ENCODE results near the gene ATG2B. TPM values are rescaled to one million over a fixed set of nuclear protein-coding genes. Genes with fewer than 3 reads are reported as not detected.

The ATG2B gene
- polyA plus RNA-seq, 3 donors: 0.94 to 6.7 (median 1.3) TPM

DNA sequence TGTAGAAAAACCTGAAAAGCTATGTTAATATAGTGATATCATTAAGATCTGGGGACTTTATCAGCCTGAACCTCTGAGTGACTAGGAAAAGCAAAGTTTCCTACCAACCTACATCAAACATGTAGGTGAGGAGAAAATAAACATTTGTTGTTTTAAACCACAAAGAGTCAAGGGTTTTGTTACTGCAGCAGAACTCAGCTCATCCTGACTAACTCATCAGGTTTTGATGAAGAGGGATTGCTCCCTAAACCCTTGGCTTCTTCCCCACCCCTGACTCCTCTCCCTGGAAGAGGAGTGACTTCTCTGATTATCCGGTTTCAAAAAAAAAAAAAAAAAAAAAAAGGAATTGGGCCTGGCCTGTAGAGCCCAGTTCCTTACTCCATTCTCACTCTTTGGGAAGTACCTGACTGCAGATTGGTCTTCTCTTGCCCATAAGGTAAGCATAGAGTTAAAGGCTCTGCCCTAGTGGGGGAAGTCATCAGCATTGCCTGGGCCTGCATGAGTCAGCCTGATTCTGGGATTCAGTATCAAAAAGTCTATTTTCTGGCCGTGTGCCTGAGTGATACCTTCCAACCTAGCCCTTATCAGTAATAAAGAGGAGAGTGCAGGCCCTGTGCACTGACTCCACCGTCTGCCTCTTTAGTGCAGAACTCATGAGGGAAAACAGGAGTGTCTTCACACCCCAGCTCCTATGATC, 90.2 kb downstream of the ATG2B start:
- TF ChIP-seq, protein P1, sequence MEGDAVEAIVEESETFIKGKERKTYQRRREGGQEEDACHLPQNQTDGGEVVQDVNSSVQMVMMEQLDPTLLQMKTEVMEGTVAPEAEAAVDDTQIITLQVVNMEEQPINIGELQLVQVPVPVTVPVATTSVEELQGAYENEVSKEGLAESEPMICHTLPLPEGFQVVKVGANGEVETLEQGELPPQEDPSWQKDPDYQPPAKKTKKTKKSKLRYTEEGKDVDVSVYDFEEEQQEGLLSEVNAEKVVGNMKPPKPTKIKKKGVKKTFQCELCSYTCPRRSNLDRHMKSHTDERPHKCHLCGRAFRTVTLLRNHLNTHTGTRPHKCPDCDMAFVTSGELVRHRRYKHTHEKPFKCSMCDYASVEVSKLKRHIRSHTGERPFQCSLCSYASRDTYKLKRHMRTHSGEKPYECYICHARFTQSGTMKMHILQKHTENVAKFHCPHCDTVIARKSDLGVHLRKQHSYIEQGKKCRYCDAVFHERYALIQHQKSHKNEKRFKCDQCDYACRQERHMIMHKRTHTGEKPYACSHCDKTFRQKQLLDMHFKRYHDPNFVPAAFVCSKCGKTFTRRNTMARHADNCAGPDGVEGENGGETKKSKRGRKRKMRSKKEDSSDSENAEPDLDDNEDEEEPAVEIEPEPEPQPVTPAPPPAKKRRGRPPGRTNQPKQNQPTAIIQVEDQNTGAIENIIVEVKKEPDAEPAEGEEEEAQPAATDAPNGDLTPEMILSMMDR (IDR thresholded peaks at IDR 0.05): no peak
- Mint-ChIP-seq H3K36me3 (no peaks in the 10 kb centered on the region), H3K4me1 (no peaks in the 10 kb centered on the region), H3K9me3 (peaks cover 3 to 18% (median 7%) of the 10 kb centered on the region in 7 donors), H3K27ac (no peak overlapping the region), H3K27me3 (ENCODE audit: low read depth in 3 of 3) (peaks cover 1 to 5% (median 1%) of the 10 kb centered on the region in 3 donors), H3K4me3 (no peak overlapping the region)
- WGBS (ENCODE audit: insufficient coverage): 60% methylated on average over 1 of the region's 3 CpGs
- H3K4me3 ChIP-seq (replicated peaks in 1 of 3; ENCODE audit: low read depth in 2 of 3, low read length in 3 of 3): no peak overlapping the region
- H3K27me3 ChIP-seq (ENCODE audit: control insufficient read depth in 2 of 2, insufficient read depth in 2 of 2, low read length in 2 of 2): no peaks in the 10 kb centered on the region
- DNase-seq: no peak
- no peak overlapping the region for H3K27ac ChIP-seq (ENCODE audit: low read depth in 1 of 2, low read length in 2 of 2)
- H4K20me1 ChIP-seq (ENCODE audit: insufficient read depth, low read length): no peaks in the 10 kb centered on the region
- peaks cover 4 to 7% of the 10 kb centered on the region in 2 donors for H3K9me3 ChIP-seq (replicated peaks in 1 of 2; ENCODE audit: control insufficient read depth in 1 of 2, insufficient read depth in 1 of 2, low read length in 2 of 2)
- H3K4me2 ChIP-seq (replicated peaks; ENCODE audit: extremely low read depth, low read length, poor library complexity, severe bottlenecking): no peak overlapping the region
- no peak overlapping the region for H3K9ac ChIP-seq (ENCODE audit: insufficient read depth, low read length, poor library complexity, severe bottlenecking)
- no peaks in the 10 kb centered on the region for H3K79me2 ChIP-seq (ENCODE audit: insufficient read depth, low read length)
- intact Hi-C loops (cut with micrococcal nuclease): loop anchor here in 1 of 2 donors (10.0 kb wide), 2 partner anchors 168 to 708 kb away; no protein-coding TSS in a partner anchor
- no peaks in the 10 kb centered on the region for H3K36me3 ChIP-seq (replicated peaks in 1 of 2; ENCODE audit: control insufficient read depth in 1 of 2, insufficient read depth in 2 of 2, low read length in 2 of 2)
- H3K4me1 ChIP-seq (ENCODE audit: control insufficient read depth in 1 of 2, insufficient read depth in 2 of 2, low read length in 2 of 2): no peaks in the 10 kb centered on the region
- no peak overlapping the region for H2AFZ ChIP-seq (ENCODE audit: insufficient read depth, low read depth, low read length, poor library complexity, severe bottlenecking)

DNA sequence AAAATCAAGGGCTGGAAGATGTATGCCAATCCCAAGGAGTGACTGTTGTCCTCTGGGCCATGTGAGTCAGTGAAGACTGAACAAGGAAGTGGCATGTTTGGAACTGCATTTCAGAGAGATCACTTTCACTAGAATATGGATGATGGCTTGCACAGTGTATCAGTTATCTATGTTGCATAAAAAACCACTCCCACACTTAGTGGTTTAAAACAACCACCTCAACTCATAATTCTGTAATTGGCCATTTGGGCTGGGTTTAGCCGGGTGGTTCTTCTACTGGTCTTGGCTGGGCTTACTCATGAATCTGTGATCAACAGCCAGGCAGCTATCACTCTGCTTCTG, 91.7 kb downstream of the ATG2B start:
- H3K36me3 Mint-ChIP-seq: no peaks in the 10 kb centered on the region
- intact Hi-C loops (cut with micrococcal nuclease): loop anchor here in 1 of 2 donors (10.0 kb wide), 2 partner anchors 167 to 707 kb away; no protein-coding TSS in a partner anchor
- Histone ChIP-seq H3K27me3 (ENCODE audit: control insufficient read depth in 2 of 2, insufficient read depth in 2 of 2, low read length in 2 of 2) (no peaks in the 10 kb centered on the region), H3K27ac (ENCODE audit: low read depth in 1 of 2, low read length in 2 of 2) (no peak overlapping the region), H3K4me2 (replicated peaks; ENCODE audit: extremely low read depth, low read length, poor library complexity, severe bottlenecking) (no peak overlapping the region), H3K9me3 (replicated peaks in 1 of 2; ENCODE audit: control insufficient read depth in 1 of 2, insufficient read depth in 1 of 2, low read length in 2 of 2) (peaks cover 0 to 2% of the 10 kb centered on the region in 2 donors), H3K4me3 (replicated peaks in 1 of 3; ENCODE audit: low read depth in 2 of 3, low read length in 3 of 3) (no peak overlapping the region), H4K20me1 (ENCODE audit: insufficient read depth, low read length) (no peaks in the 10 kb centered on the region), H3K9ac (ENCODE audit: insufficient read depth, low read length, poor library complexity, severe bottlenecking) (no peak overlapping the region), H3K4me1 (ENCODE audit: control insufficient read depth in 1 of 2, insufficient read depth in 2 of 2, low read length in 2 of 2) (no peaks in the 10 kb centered on the region), H3K36me3 (replicated peaks in 1 of 2; ENCODE audit: control insufficient read depth in 1 of 2, insufficient read depth in 2 of 2, low read length in 2 of 2) (no peaks in the 10 kb centered on the region), H3K79me2 (ENCODE audit: insufficient read depth, low read length) (no peaks in the 10 kb centered on the region), H2AFZ (ENCODE audit: insufficient read depth, low read depth, low read length, poor library complexity, severe bottlenecking) (no peak overlapping the region)
- TF ChIP-seq, protein P1 (IDR thresholded peaks at IDR 0.05): no peak
- H3K27me3 Mint-ChIP-seq (ENCODE audit: low read depth in 3 of 3): peaks cover 1 to 5% (median 4%) of the 10 kb centered on the region in 3 donors
- H3K4me1 Mint-ChIP-seq: no peaks in the 10 kb centered on the region
- H3K9me3 Mint-ChIP-seq: peaks cover 0 to 14% (median 4%) of the 10 kb centered on the region in 7 donors
- H3K27ac Mint-ChIP-seq: no peak overlapping the region
- DNase-seq: no peak
- WGBS (ENCODE audit: insufficient coverage): no CpG with 5 or more reads among the region's 1 CpG
- no peak overlapping the region for H3K4me3 Mint-ChIP-seq
